Ecto neural progenitor cell (in vitro differentiated cells): ENCODE results near the gene BOLA2B.
"Not testable (repeated sequence)": the region's sequence is repeated elsewhere in the genome, so short reads cannot be mapped to it uniquely, and the experiment has no call there.

ENCODE experiments used
- DNase-seq: peaks from one replicate; pipeline ENCODE4 v3.0.0-alpha.2; 2018; ENCODE audit warnings: low spot score

Gene BOLA2B

GRCh38 chr16:30193615-30194014 lies at the start of gene BOLA2B, which contains the start of gene SLX1A:
BOLA2B (minus strand) TSS chr16:30193666; CDS start chr16:30193595, 71 bp downstream.
SLX1A (plus strand) TSS chr16:30193875; CDS start chr16:30194085, 210 bp downstream.
- DNase-seq, result not testable (repeated sequence)

GRCh38 chr16:30217082-30217481 lies 23.6 kb upstream of the BOLA2B start:
- DNase-seq, result not testable (repeated sequence)

- not testable (repeated sequence) for DNase-seq
Measured at GRCh38 chr16:30211414-30211813, 17.9 kb upstream of the BOLA2B start.

- DNase-seq, result not testable (repeated sequence)
Measured at GRCh38 chr16:30209032-30209431, 15.6 kb upstream of the BOLA2B start.

GRCh38 chr16:30207063-30207704 lies 13.7 kb upstream of the BOLA2B start:
- DNase-seq, result not testable (repeated sequence)

GRCh38 chr16:30206252-30206651 lies 12.8 kb upstream of the BOLA2B start:
- DNase-seq, result not testable (repeated sequence)

- DNase-seq, result not testable (repeated sequence)
Measured at GRCh38 chr16:30205541-30206236, 12.2 kb upstream of the BOLA2B start.

- not testable (repeated sequence) for DNase-seq
Measured at GRCh38 chr16:30199608-30200343, 6.3 kb upstream of the BOLA2B start.

- not testable (repeated sequence) for DNase-seq
Measured at GRCh38 chr16:30199049-30199448, 5.6 kb upstream of the BOLA2B start, which contains the start of gene SULT1A3. SULT1A3 (plus strand) TSS chr16:30199255; CDS start chr16:30200729, 1,474 bp downstream.

- DNase-seq, result not testable (repeated sequence)
Measured at GRCh38 chr16:30197001-30197400, 3.5 kb upstream of the BOLA2B start.

- DNase-seq, result not testable (repeated sequence)
Measured at GRCh38 chr16:30194172-30194925, 883 bp upstream of the BOLA2B start.

GRCh38 chr16:30193098-30193497 lies 368 bp downstream of the BOLA2B start:
- not testable (repeated sequence) for DNase-seq

- not testable (repeated sequence) for DNase-seq
Measured at GRCh38 chr16:30191158-30191557, 2.3 kb downstream of the BOLA2B start.

- no peak for DNase-seq
Measured at GRCh38 chr16:30187971-30188561, 5.4 kb downstream of the BOLA2B start.

- DNase-seq, result no peak
Measured at GRCh38 chr16:30187556-30187865, 6.0 kb downstream of the BOLA2B start.

- peak; percentile 83 for DNase-seq
Measured at GRCh38 chr16:30186782-30187555, 6.5 kb downstream of the BOLA2B start.

- DNase-seq, result peak; percentile 48
Measured at GRCh38 chr16:30186444-30186781, 7.1 kb downstream of the BOLA2B start.

GRCh38 chr16:30185683-30186421 lies 7.6 kb downstream of the BOLA2B start:
- DNase-seq, result no peak

- DNase-seq, result no peak
Measured at GRCh38 chr16:30184891-30185682, 8.4 kb downstream of the BOLA2B start.
